Trophoblast cell (in vitro differentiated cells and primary cell): ENCODE results near the gene SYNJ2.

Experiments
- DNase-seq, 2 donors: peaks; one replicate each; pipeline ENCODE4 v3.0.0-alpha.2; 2016
- H2AFZ ChIP-seq: 2 replicates; pipeline ENCODE4 v1.6.1; 2013; ENCODE audit warnings: low read length, moderate library complexity, mild to moderate bottlenecking; ENCODE audit not compliant: insufficient read depth, poor library complexity
- H2AK5ac ChIP-seq: 2 replicates; pipeline ENCODE4 v1.6.1; 2013; ENCODE audit warnings: mild to moderate bottlenecking, low read length
- H2BK120ac ChIP-seq: 2 replicates; pipeline ENCODE4 v1.6.1; 2013; ENCODE audit warnings: low read length, mild to moderate bottlenecking, moderate library complexity; ENCODE audit not compliant: insufficient read depth, poor library complexity
- H2BK12ac ChIP-seq: 2 replicates; pipeline ENCODE4 v1.6.1; 2013; ENCODE audit warnings: mild to moderate bottlenecking, low read length, moderate library complexity
- H2BK5ac ChIP-seq: 2 replicates; pipeline ENCODE4 v1.6.1; 2013; ENCODE audit warnings: low read length, low read depth, moderate library complexity, mild to moderate bottlenecking; ENCODE audit not compliant: poor library complexity
- H3K14ac ChIP-seq: 2 replicates; pipeline ENCODE4 v1.6.1; 2013; ENCODE audit warnings: mild to moderate bottlenecking, low read length
- H3K18ac ChIP-seq: 2 replicates; pipeline ENCODE4 v1.6.1; 2013; ENCODE audit warnings: mild to moderate bottlenecking, low read length
- H3K23ac ChIP-seq: 2 replicates; pipeline ENCODE4 v1.6.1; 2013; ENCODE audit warnings: low read length
- H3K27ac ChIP-seq: 2 replicates; pipeline ENCODE4 v1.5.1; 2013; ENCODE audit warnings: low read depth, mild to moderate bottlenecking, inconsistent platforms, low read length, moderate library complexity
- H3K27me3 ChIP-seq: 2 replicates; pipeline ENCODE4 v1.6.1; 2013; ENCODE audit warnings: inconsistent platforms, mild to moderate bottlenecking, low read length, moderate library complexity; ENCODE audit not compliant: insufficient read depth
- H3K36me3 ChIP-seq, 2 experiments: 1 replicate in 1 of 2; 2 replicates in 1 of 2; pipeline ENCODE4 v1.6.1; 2013; ENCODE audit warnings: low read length in 2 of 2, mild to moderate bottlenecking in 2 of 2, moderate library complexity in 1 of 2; ENCODE audit not compliant: insufficient read depth in 2 of 2, control insufficient read depth in 1 of 2
- H3K4ac ChIP-seq: 2 replicates; pipeline ENCODE4 v1.6.1; 2013; ENCODE audit warnings: low read depth, mild to moderate bottlenecking, low read length, moderate library complexity
- H3K4me1 ChIP-seq, 2 experiments: 1 replicate in 1 of 2; 2 replicates in 1 of 2; pipeline ENCODE4 v1.6.1; 2013; ENCODE audit warnings: low read length in 2 of 2, mild to moderate bottlenecking in 2 of 2, moderate library complexity in 1 of 2; ENCODE audit not compliant: insufficient read depth in 2 of 2, control insufficient read depth in 1 of 2
- H3K4me2 ChIP-seq: 2 replicates; pipeline ENCODE4 v1.6.1; 2013; ENCODE audit warnings: inconsistent platforms, mild to moderate bottlenecking, low read length, moderate library complexity
- H3K4me3 ChIP-seq: 2 replicates; pipeline ENCODE4 v1.5.1; 2013; ENCODE audit warnings: mild to moderate bottlenecking, low read depth, low read length, inconsistent platforms
- H3K79me1 ChIP-seq: one replicate; pipeline ENCODE4 v1.6.1; 2013; ENCODE audit warnings: low read length
- H3K79me2 ChIP-seq: 2 replicates; pipeline ENCODE4 v1.6.1; 2013; ENCODE audit warnings: low read length, mild to moderate bottlenecking; ENCODE audit not compliant: control insufficient read depth, insufficient read depth, poor library complexity
- H3K9ac ChIP-seq: 2 replicates; pipeline ENCODE4 v1.6.1; 2013; ENCODE audit warnings: mild to moderate bottlenecking, low read length
- H3K9me3 ChIP-seq: 2 replicates; pipeline ENCODE4 v1.6.1; 2013; ENCODE audit warnings: low read depth, mild to moderate bottlenecking, control low read depth, inconsistent platforms, low read length; ENCODE audit not compliant: insufficient read depth
- H4K12ac ChIP-seq: 2 replicates; pipeline ENCODE4 v1.6.1; 2013; ENCODE audit warnings: low read depth, mild to moderate bottlenecking, low read length, moderate library complexity
- H4K8ac ChIP-seq: 2 replicates; pipeline ENCODE4 v1.6.1; 2013; ENCODE audit warnings: low read depth, mild to moderate bottlenecking, low read length, moderate library complexity
- H4K91ac ChIP-seq: one replicate; pipeline ENCODE4 v1.6.1; 2013; ENCODE audit warnings: low read depth, mild to moderate bottlenecking, low read length, moderate library complexity
- WGBS: extraction: QIAGEN DNeasy Blood & Tissue Kit; methylation state at CpG from one replicate; pipeline ENCODE4 v1.1.7; 2013; ENCODE audit warnings: missing lambda C conversion rate; ENCODE audit not compliant: insufficient read length, insufficient coverage; ENCODE audit errors: extremely low coverage; 5-methylcytosine and 5-hydroxymethylcytosine counted together

Gene SYNJ2

GRCh38 chr6:158071121-158072082 lies 89.7 kb downstream of the SYNJ2 start:
- no peak for DNase-seq
- Histone ChIP-seq H3K18ac (no peak overlapping the region), H4K12ac (no peak overlapping the region), H3K79me2 (no peaks in the 10 kb centered on the region), H3K23ac (no peak overlapping the region), H3K4me2 (no peak overlapping the region), H3K4ac (no peak overlapping the region), H2AK5ac (no peak overlapping the region), H2BK120ac (no peak overlapping the region), H2BK5ac (no peak overlapping the region), H2BK12ac (no peak overlapping the region), H3K9ac (no peak overlapping the region), H3K4me1 (peaks cover 5 to 16% of the 10 kb centered on the region in 2 experiments), H2AFZ (no peak overlapping the region), H4K91ac (no peak overlapping the region), H4K8ac (no peak overlapping the region), H3K4me3 (no peak overlapping the region), H3K79me1 (peaks cover 4% of the 10 kb centered on the region), H3K36me3 (peaks cover 35 to 60% of the 10 kb centered on the region in 2 experiments), H3K9me3 (no peaks in the 10 kb centered on the region), H3K27ac (no peak overlapping the region), H3K14ac (peak overlapping the region; percentile 3), H3K27me3 (no peaks in the 10 kb centered on the region)
- no CpG with 5 or more reads among the region's 34 CpGs for WGBS

GRCh38 chr6:158072083-158072721 lies 90.5 kb downstream of the SYNJ2 start:
- Histone ChIP-seq H3K4me1 (peaks cover 5 to 16% of the 10 kb centered on the region in 2 experiments), H4K12ac (no peak overlapping the region), H3K9ac (no peak overlapping the region), H2BK5ac (no peak overlapping the region), H2BK120ac (no peak overlapping the region), H2AK5ac (no peak overlapping the region), H3K4me2 (no peak overlapping the region), H3K79me2 (no peaks in the 10 kb centered on the region), H3K23ac (no peak overlapping the region), H3K27me3 (no peaks in the 10 kb centered on the region), H3K4me3 (no peak overlapping the region), H3K18ac (no peak overlapping the region), H2AFZ (no peak overlapping the region), H3K9me3 (no peaks in the 10 kb centered on the region), H4K91ac (no peak overlapping the region), H3K27ac (no peak overlapping the region), H3K36me3 (peaks cover 39 to 61% of the 10 kb centered on the region in 2 experiments), H3K14ac (no peak overlapping the region), H3K4ac (no peak overlapping the region), H2BK12ac (no peak overlapping the region), H4K8ac (no peak overlapping the region), H3K79me1 (peaks cover 4% of the 10 kb centered on the region)
- peak; percentile 57 to 86 for DNase-seq
- no CpG with 5 or more reads among the region's 16 CpGs for WGBS

GRCh38 chr6:158073776-158074175 lies 92.1 kb downstream of the SYNJ2 start:
- peaks cover under 1% of the 10 kb centered on the region for H3K79me1 ChIP-seq
- no peak overlapping the region for H3K23ac ChIP-seq
- H3K36me3 ChIP-seq: peaks cover 40 to 57% of the 10 kb centered on the region in 2 experiments
- DNase-seq: no peak
- H2AK5ac ChIP-seq: no peak overlapping the region
- H3K79me2 ChIP-seq: no peaks in the 10 kb centered on the region
- H3K27me3 ChIP-seq: no peaks in the 10 kb centered on the region
- no peak overlapping the region for H3K9ac ChIP-seq
- H3K4me1 ChIP-seq: peaks cover 5 to 7% of the 10 kb centered on the region in 2 experiments
- no peak overlapping the region for H2BK5ac ChIP-seq
- H2BK12ac ChIP-seq: no peak overlapping the region
- H3K9me3 ChIP-seq: no peaks in the 10 kb centered on the region
- no peak overlapping the region for H3K4ac ChIP-seq
- H2BK120ac ChIP-seq: no peak overlapping the region
- H4K12ac ChIP-seq: no peak overlapping the region
- H3K27ac ChIP-seq: no peak overlapping the region
- WGBS: no CpG with 5 or more reads among the region's 3 CpGs
- H3K4me3 ChIP-seq: no peak overlapping the region
- no peak overlapping the region for H4K8ac ChIP-seq
- no peak overlapping the region for H2AFZ ChIP-seq
- H3K4me2 ChIP-seq: no peak overlapping the region
- H3K18ac ChIP-seq: no peak overlapping the region
- H4K91ac ChIP-seq: no peak overlapping the region
- no peak overlapping the region for H3K14ac ChIP-seq

- Histone ChIP-seq H3K4ac (no peak overlapping the region), H3K27me3 (no peaks in the 10 kb centered on the region)
These were observed 94.9 kb downstream of the SYNJ2 start for GRCh38 chr6:158076548-158076947.

More at GRCh38 chr6:158076548-158076947, 94.9 kb downstream of the SYNJ2 start:
- no peak overlapping the region for H2AFZ ChIP-seq
- DNase-seq: no peak
- no peak overlapping the region for H2BK5ac ChIP-seq
- H3K27ac ChIP-seq: no peak overlapping the region
- no peaks in the 10 kb centered on the region for H3K79me1 ChIP-seq
- peaks cover 4 to 5% of the 10 kb centered on the region in 2 experiments for H3K4me1 ChIP-seq
- H2BK12ac ChIP-seq: no peak overlapping the region
- no peak overlapping the region for H3K18ac ChIP-seq
- H2BK120ac ChIP-seq: no peak overlapping the region
- H3K9ac ChIP-seq: no peak overlapping the region
- H3K9me3 ChIP-seq: no peaks in the 10 kb centered on the region
- no CpG with 5 or more reads among the region's 18 CpGs for WGBS
- no peak overlapping the region for H4K8ac ChIP-seq
- peaks cover 35 to 44% of the 10 kb centered on the region in 2 experiments for H3K36me3 ChIP-seq
- no peaks in the 10 kb centered on the region for H3K79me2 ChIP-seq
- H4K91ac ChIP-seq: no peak overlapping the region
- no peak overlapping the region for H4K12ac ChIP-seq
- no peak overlapping the region for H3K14ac ChIP-seq
- H2AK5ac ChIP-seq: no peak overlapping the region
- no peak overlapping the region for H3K4me3 ChIP-seq
- H3K23ac ChIP-seq: no peak overlapping the region
- H3K4me2 ChIP-seq: no peak overlapping the region
